HG03520 (cell line): Measurements from ENCODE around the gene PRICKLE2.

ENCODE experiments used
- ATAC-seq: cut with Tn5 transposase; IDR thresholded peaks from one replicate; pipeline ENCODE4 v1.9.1; 2021; ENCODE audit warnings: mild to moderate bottlenecking, moderate library complexity; ENCODE audit not compliant: unreplicated experiment

The PRICKLE2 gene

GRCh38 chr3:64163019-64163754 is 62.1 kb downstream of the PRICKLE2 start:
- no peak for ATAC-seq

GRCh38 chr3:64161481-64161952 is 63.7 kb downstream of the PRICKLE2 start:
- ATAC-seq, result no peak

- no peak for ATAC-seq
Measured at GRCh38 chr3:64160000-64160695, 65.1 kb downstream of the PRICKLE2 start.

- ATAC-seq, result no peak
Measured at GRCh38 chr3:64158334-64158733, 66.9 kb downstream of the PRICKLE2 start.

- ATAC-seq, result no peak
Measured at GRCh38 chr3:64157150-64158035, 67.9 kb downstream of the PRICKLE2 start.

GRCh38 chr3:64155328-64155727 is 69.9 kb downstream of the PRICKLE2 start:
- ATAC-seq, result no peak

GRCh38 chr3:64152676-64153466 is 72.4 kb downstream of the PRICKLE2 start:
- no peak for ATAC-seq

GRCh38 chr3:64152086-64152485 is 73.2 kb downstream of the PRICKLE2 start:
- no peak for ATAC-seq

GRCh38 chr3:64151342-64151871 is 73.9 kb downstream of the PRICKLE2 start:
- no peak for ATAC-seq

GRCh38 chr3:64150623-64151207 is 74.6 kb downstream of the PRICKLE2 start:
- ATAC-seq, result no peak

- no peak for ATAC-seq
Measured at GRCh38 chr3:64149886-64150285, 75.4 kb downstream of the PRICKLE2 start.

- ATAC-seq, result no peak
Measured at GRCh38 chr3:64148955-64149653, 76.2 kb downstream of the PRICKLE2 start.

- no peak for ATAC-seq
Measured at GRCh38 chr3:64147211-64147610, 78.1 kb downstream of the PRICKLE2 start.

GRCh38 chr3:64145438-64145837 is 79.8 kb downstream of the PRICKLE2 start:
- ATAC-seq, result no peak

GRCh38 chr3:64144241-64144900 is 80.9 kb downstream of the PRICKLE2 start:
- ATAC-seq, result no peak

- no peak for ATAC-seq
Measured at GRCh38 chr3:64143409-64144130, 81.7 kb downstream of the PRICKLE2 start.

GRCh38 chr3:64141476-64141875 is 83.8 kb downstream of the PRICKLE2 start:
- no peak for ATAC-seq

- no peak for ATAC-seq
Measured at GRCh38 chr3:64140651-64141050, 84.6 kb downstream of the PRICKLE2 start.
